Measurements from ENCODE around the gene HDAC9. TPM values are rescaled to one million over a fixed set of nuclear protein-coding genes. Genes with fewer than 3 reads are reported as not detected.

Gene HDAC9
- total and polyA plus RNA-seq, 2 of the 13 experiments (the other 11 are each of a cell fraction or from before 2014, with no cell fraction given) = 0.05 to 0.07 TPM

DNA sequence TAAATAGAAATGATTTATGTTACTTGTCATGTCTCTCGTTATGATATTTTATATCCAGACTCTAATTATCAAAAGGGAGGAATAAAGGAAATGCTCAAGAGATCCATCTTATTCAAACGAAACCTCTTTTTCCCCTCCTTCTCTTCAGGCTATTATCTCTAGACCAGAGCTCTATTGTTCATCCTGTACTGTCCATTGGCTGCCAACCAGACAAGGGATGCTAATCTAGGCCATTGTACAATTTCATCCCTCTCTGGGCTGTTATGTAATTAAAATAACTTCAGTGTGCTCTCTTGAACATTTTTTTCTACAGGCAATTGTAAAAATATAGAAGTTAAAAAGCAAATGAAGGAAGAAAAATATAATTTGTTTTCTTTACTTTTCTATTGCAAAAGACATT is 220.4 kb downstream of the HDAC9 start (continued):
- no peak for TF ChIP-seq ZNF737 (CRISPR knock-in tag; IDR thresholded peaks at IDR 0.05; ENCODE audit: borderline replicate concordance)

DNA sequence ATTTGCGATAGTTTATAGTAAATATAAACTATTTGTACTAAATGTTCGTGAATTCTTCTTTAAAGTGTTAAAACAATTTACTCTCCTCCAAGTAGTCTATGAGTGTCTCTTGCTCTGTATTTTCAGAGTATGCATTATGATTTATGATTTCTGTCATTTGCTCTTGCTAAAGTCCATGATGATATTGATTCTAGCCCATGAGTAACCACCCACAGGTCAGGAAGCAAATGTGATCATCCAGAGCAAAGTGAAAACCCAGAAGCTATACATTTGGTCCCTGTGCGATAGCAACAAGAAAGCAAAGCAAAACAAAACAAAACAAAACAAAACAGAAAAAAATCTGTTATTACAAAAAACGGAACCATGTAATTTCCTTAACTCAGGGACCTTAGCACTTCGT is 225.9 kb downstream of the HDAC9 start:
- no peak overlapping the region for H3K9ac ChIP-seq (ENCODE audit: insufficient read depth, low read depth, low read length)
- intact Hi-C loops (cut with micrococcal nuclease; ENCODE audit: unreplicated experiment) = no loop called here
- no peak overlapping the region for H3K4me2 ChIP-seq (ENCODE audit: low read depth, low read length)
- no peak for DNase-seq (ENCODE audit: low spot score)
- no peaks in the 10 kb centered on the region for H3K79me2 ChIP-seq (ENCODE audit: insufficient read depth, low read length)
- no peak overlapping the region for H2AFZ ChIP-seq (ENCODE audit: low read length)
- POLR2A ChIA-PET = no interaction called here
- H3K36me3 ChIP-seq (replicated peaks in 1 of 2; ENCODE audit: control insufficient read depth in 1 of 2, insufficient read depth in 2 of 2, low read length in 2 of 2) = no peaks in the 10 kb centered on the region
- H3K9me3 ChIP-seq (ENCODE audit: low read length) = peaks cover 7% of the 10 kb centered on the region
- in situ Hi-C loops (cut with HindIII; ENCODE audit: extremely low pct_ligation_motif_present, low pct_unique_long_range_greater_than_20kb) = no loop called here
- no peak overlapping the region for H3K27ac ChIP-seq (ENCODE audit: extremely low read length, insufficient read depth, low read length)
- BruUV-seq (replicated peaks) = no TSS peak
- no peaks in the 10 kb centered on the region for H3K4me1 ChIP-seq (ENCODE audit: insufficient read depth, low read length)
- ATAC-seq = no peak
- TF ChIP-seq NCOA1 (CRISPR knock-in tag; IDR thresholded peaks at IDR 0.05) (no peak), ZNF644 (CRISPR knock-in tag; IDR thresholded peaks at IDR 0.05; ENCODE audit: low read depth) (no peak), ZNF205 (CRISPR knock-in tag; IDR thresholded peaks at IDR 0.05) (no peak), ZNF431 (CRISPR knock-in tag; IDR thresholded peaks at IDR 0.05; ENCODE audit: borderline replicate concordance, low read depth) (no peak), REL (CRISPR knock-in tag; conservative IDR thresholded peaks at IDR 0.05) (no peak), POLR2G (IDR thresholded peaks at IDR 0.05; ENCODE audit: low read depth, low read length) (no peak), ZFP1 (CRISPR knock-in tag; IDR thresholded peaks at IDR 0.05) (no peak), ZNF572 (CRISPR knock-in tag; IDR thresholded peaks at IDR 0.05) (no peak), LCORL (IDR thresholded peaks at IDR 0.05) (no peak), LCORL (CRISPR knock-in tag; IDR thresholded peaks at IDR 0.05) (no peak), ZNF24 (IDR thresholded peaks at IDR 0.05) (no peak), ZNF883 (CRISPR knock-in tag; IDR thresholded peaks at IDR 0.05; ENCODE audit: not compliant biosample characterization) (no peak), DNMT1 (CRISPR knock-in tag; IDR thresholded peaks at IDR 0.05) (no peak), GATAD1 (CRISPR knock-in tag; IDR thresholded peaks at IDR 0.05) (no peak), ZNF747 (CRISPR knock-in tag; IDR thresholded peaks at IDR 0.05; ENCODE audit: borderline replicate concordance) (no peak), RBM22 (optimal IDR thresholded peaks at IDR 0.05; ENCODE audit: low read length) (no peak)
- TF ChIP-seq, protein P1, sequence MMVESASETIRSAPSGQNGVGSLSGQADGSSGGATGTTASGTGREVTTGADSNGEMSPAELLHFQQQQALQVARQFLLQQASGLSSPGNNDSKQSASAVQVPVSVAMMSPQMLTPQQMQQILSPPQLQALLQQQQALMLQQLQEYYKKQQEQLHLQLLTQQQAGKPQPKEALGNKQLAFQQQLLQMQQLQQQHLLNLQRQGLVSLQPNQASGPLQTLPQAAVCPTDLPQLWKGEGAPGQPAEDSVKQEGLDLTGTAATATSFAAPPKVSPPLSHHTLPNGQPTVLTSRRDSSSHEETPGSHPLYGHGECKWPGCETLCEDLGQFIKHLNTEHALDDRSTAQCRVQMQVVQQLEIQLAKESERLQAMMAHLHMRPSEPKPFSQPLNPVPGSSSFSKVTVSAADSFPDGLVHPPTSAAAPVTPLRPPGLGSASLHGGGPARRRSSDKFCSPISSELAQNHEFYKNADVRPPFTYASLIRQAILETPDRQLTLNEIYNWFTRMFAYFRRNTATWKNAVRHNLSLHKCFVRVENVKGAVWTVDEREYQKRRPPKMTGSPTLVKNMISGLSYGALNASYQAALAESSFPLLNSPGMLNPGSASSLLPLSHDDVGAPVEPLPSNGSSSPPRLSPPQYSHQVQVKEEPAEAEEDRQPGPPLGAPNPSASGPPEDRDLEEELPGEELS (CRISPR knock-in tag; IDR thresholded peaks at IDR 0.05) = no peak
- TF ChIP-seq, protein P2, sequence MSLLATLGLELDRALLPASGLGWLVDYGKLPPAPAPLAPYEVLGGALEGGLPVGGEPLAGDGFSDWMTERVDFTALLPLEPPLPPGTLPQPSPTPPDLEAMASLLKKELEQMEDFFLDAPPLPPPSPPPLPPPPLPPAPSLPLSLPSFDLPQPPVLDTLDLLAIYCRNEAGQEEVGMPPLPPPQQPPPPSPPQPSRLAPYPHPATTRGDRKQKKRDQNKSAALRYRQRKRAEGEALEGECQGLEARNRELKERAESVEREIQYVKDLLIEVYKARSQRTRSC (CRISPR knock-in tag; IDR thresholded peaks at IDR 0.05; ENCODE audit: low read depth) = no peak
- TF ChIP-seq, protein P3, sequence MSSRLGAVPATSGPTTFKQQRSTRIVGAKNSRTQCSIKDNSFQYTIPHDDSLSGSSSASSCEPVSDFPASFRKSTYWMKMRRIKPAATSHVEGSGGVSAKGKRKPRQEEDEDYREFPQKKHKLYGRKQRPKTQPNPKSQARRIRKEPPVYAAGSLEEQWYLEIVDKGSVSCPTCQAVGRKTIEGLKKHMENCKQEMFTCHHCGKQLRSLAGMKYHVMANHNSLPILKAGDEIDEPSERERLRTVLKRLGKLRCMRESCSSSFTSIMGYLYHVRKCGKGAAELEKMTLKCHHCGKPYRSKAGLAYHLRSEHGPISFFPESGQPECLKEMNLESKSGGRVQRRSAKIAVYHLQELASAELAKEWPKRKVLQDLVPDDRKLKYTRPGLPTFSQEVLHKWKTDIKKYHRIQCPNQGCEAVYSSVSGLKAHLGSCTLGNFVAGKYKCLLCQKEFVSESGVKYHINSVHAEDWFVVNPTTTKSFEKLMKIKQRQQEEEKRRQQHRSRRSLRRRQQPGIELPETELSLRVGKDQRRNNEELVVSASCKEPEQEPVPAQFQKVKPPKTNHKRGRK (CRISPR knock-in tag; IDR thresholded peaks at IDR 0.05) = no peak
- no peak for FAIRE-seq
- 11% methylated on average over 5 of the region's 5 CpGs for WGBS (ENCODE audit: low lambda C conversion rate)
- H3K4me3 ChIP-seq (replicated peaks in 1 of 3; ENCODE audit: insufficient read depth in 1 of 3, low read depth in 2 of 3, low read length in 3 of 3) = no peak overlapping the region
- CTCF ChIA-PET (ENCODE audit: low intra/inter-chr PET ratio, low total read pairs) = no interaction called here
- H4K20me1 ChIP-seq (ENCODE audit: insufficient read depth, low read length) = no peaks in the 10 kb centered on the region
- H3K27me3 ChIP-seq (ENCODE audit: control insufficient read depth in 1 of 2, insufficient read depth in 2 of 2, low read length in 2 of 2) = no peaks in the 10 kb centered on the region
